Keratinocyte (primary cell): Measurements from ENCODE around the gene JMJD1C. TPM values are rescaled to one million over a fixed set of nuclear protein-coding genes. Genes with fewer than 3 reads are reported as not detected.
"Not testable (repeated sequence)": the region's sequence is repeated elsewhere in the genome, so short reads cannot be mapped to it uniquely, and the experiment has no call there.

Experiments
- DNase-seq: peaks from one replicate; pipeline ENCODE4 v3.0.0-alpha.2; 2011; ENCODE audit warnings: low read depth, missing footprints, low spot score
- FAIRE-seq: peaks from 2 replicates; lab custom pipeline; 2011; peaks lifted over from hg19 to GRCh38; lab: Jason Lieb, UNC
- H2AFZ ChIP-seq: 2 replicates; pipeline ENCODE4 v1.6.0; 2012; ENCODE audit warnings: low read length, control low read depth, inconsistent platforms; ENCODE audit not compliant: control insufficient read depth
- H3K27ac ChIP-seq: 2 replicates; pipeline ENCODE4 v1.5.1; 2011; ENCODE audit warnings: low read length; ENCODE audit not compliant: control insufficient read depth, insufficient read depth
- H3K27me3 ChIP-seq: 3 replicates; pipeline ENCODE4 v1.6.0; 2011; ENCODE audit warnings: low read length; ENCODE audit not compliant: control insufficient read depth, insufficient read depth; ENCODE audit errors: extremely low read depth
- H3K36me3 ChIP-seq, 2 experiments: 2 replicates in 1 of 2; 3 replicates in 1 of 2; pipeline ENCODE4 v1.5.1; 2011; ENCODE audit warnings: low read length in 2 of 2, mild to moderate bottlenecking in 1 of 2; ENCODE audit not compliant: control insufficient read depth in 2 of 2, insufficient read depth in 2 of 2; ENCODE audit errors: extremely low read depth in 1 of 2
- H3K4me1 ChIP-seq: 3 replicates; pipeline ENCODE4 v1.5.1; 2011; ENCODE audit warnings: low read length; ENCODE audit not compliant: control insufficient read depth, insufficient read depth; ENCODE audit errors: extremely low read depth
- H3K4me2 ChIP-seq: 3 replicates; pipeline ENCODE4 v1.6.0; 2011; ENCODE audit warnings: low read depth, low read length; ENCODE audit not compliant: control insufficient read depth, insufficient read depth; ENCODE audit errors: extremely low read depth
- H3K4me3 ChIP-seq, 3 experiments: fragments of 200-600 bp in 1 of 3; sonication (generic) in 1 of 3; 2 replicates in 2 of 3; 3 replicates in 1 of 3; pipeline ENCODE4 v1.5.1; 2011 to 2016; ENCODE audit warnings: low read length in 3 of 3, mild to moderate bottlenecking in 3 of 3, control low read depth in 2 of 3, inconsistent platforms in 1 of 3, low read depth in 1 of 3, mixed read lengths in 1 of 3, mixed run types in 1 of 3, moderate library complexity in 1 of 3; ENCODE audit not compliant: control insufficient read depth in 2 of 3, insufficient read depth in 2 of 3; ENCODE audit errors: extremely low read depth in 1 of 3
- H3K79me2 ChIP-seq: 2 replicates; pipeline ENCODE4 v1.6.0; 2012; ENCODE audit warnings: low read length; ENCODE audit not compliant: control insufficient read depth, insufficient read depth
- H3K9ac ChIP-seq: 3 replicates; pipeline ENCODE4 v1.6.0; 2011; ENCODE audit warnings: low read length; ENCODE audit not compliant: control insufficient read depth, insufficient read depth; ENCODE audit errors: extremely low read depth
- H3K9me1 ChIP-seq: 3 replicates; pipeline ENCODE4 v1.6.0; 2011; ENCODE audit warnings: low read length; ENCODE audit not compliant: control insufficient read depth, insufficient read depth; ENCODE audit errors: extremely low read depth
- H3K9me3 ChIP-seq: 2 replicates; pipeline ENCODE4 v1.5.1; 2012; ENCODE audit warnings: low read depth, low read length; ENCODE audit not compliant: control insufficient read depth
- H4K20me1 ChIP-seq: 3 replicates; pipeline ENCODE4 v1.6.0; 2011; ENCODE audit warnings: low read length; ENCODE audit not compliant: control insufficient read depth, insufficient read depth; ENCODE audit errors: extremely low read depth
- EZH2 ChIP-seq: IDR thresholded peaks from one replicate; pipeline ENCODE4 v1.6.1; 2012; ENCODE audit warnings: inconsistent platforms, mild to moderate bottlenecking, low read length, moderate library complexity
- dilution Hi-C: fragments of 300-500 bp; cut with MboI; formaldehyde crosslinking; loops from one replicate; pipeline ENCODE4 v1.7.0; 2020; ENCODE audit warnings: low sequenced_read_pairs; ENCODE audit not compliant: extremely low pct_ligation_motif_present
- polyA plus RNA-seq, 5 experiments: library from polyadenylated mRNA; depleted of rRNA in 3 of 5; stranded (reverse) in 3 of 5; stranded (forward) in 1 of 5; unstranded in 1 of 5; fragments of >200 nt; gene quantifications; 1 replicate in 1 of 5; 2 replicates in 3 of 5; 3 replicates in 1 of 5; pipeline versions ENCODE4 v1.2.1 to v1.2.3, GENCODE V29; 2011 to 2012; ENCODE audit warnings: missing spikeins in 2 of 5, low read depth in 1 of 5, low replicate concordance in 1 of 5
- TF ChIP-seq, protein P1 (sequence below), 3 experiments: IDR thresholded peaks in 1 of 3; conservative IDR thresholded peaks in 1 of 3; optimal IDR thresholded peaks in 1 of 3; 2 replicates in 2 of 3; 3 replicates in 1 of 3; pipeline versions ENCODE3 to v1.5.1; 2011; ENCODE audit warnings: low read length in 3 of 3, mild to moderate bottlenecking in 3 of 3, moderate library complexity in 2 of 3, control low read depth in 1 of 3, inconsistent platforms in 1 of 3; ENCODE audit not compliant: insufficient read depth in 2 of 3; ENCODE audit errors: extremely low read depth in 1 of 3

JMJD1C gene
- polyA plus RNA-seq, 1 donor (not counting 4 experiments of a cell fraction or from before 2014, with no cell fraction given), result 38.2 TPM

DNA sequence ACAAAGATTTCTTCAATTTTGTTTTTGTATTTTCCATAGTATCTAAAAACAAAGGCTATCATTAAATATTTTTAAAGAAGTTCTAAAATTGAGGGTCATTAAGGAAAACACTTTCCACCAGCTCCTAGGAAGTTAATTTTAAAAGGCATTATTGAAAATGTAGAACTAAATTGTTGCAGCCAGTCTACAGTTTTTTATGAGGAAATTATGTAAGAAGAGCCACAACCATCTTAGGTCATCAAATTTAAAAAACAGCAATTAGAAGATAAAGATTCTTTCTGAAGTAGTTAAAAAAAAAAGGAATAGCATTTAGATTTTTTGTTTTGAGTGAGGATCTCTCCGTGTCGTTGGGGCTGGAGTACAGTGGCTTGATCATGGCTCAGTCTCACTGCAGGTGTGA lies 171.0 kb downstream of the JMJD1C start:
- TF ChIP-seq EZH2, result no peak
- TF ChIP-seq, protein P1, sequence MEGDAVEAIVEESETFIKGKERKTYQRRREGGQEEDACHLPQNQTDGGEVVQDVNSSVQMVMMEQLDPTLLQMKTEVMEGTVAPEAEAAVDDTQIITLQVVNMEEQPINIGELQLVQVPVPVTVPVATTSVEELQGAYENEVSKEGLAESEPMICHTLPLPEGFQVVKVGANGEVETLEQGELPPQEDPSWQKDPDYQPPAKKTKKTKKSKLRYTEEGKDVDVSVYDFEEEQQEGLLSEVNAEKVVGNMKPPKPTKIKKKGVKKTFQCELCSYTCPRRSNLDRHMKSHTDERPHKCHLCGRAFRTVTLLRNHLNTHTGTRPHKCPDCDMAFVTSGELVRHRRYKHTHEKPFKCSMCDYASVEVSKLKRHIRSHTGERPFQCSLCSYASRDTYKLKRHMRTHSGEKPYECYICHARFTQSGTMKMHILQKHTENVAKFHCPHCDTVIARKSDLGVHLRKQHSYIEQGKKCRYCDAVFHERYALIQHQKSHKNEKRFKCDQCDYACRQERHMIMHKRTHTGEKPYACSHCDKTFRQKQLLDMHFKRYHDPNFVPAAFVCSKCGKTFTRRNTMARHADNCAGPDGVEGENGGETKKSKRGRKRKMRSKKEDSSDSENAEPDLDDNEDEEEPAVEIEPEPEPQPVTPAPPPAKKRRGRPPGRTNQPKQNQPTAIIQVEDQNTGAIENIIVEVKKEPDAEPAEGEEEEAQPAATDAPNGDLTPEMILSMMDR (optimal IDR thresholded peaks at IDR 0.05 in 1 of 3, IDR thresholded peaks at IDR 0.05 in 1 of 3, conservative IDR thresholded peaks at IDR 0.05 in 1 of 3; ENCODE audit: extremely low read depth in 1 of 3, insufficient read depth in 2 of 3, low read length in 3 of 3), result no peak
- no peaks in the 10 kb centered on the region for H3K4me1 ChIP-seq
- H3K9me1 ChIP-seq, result no peaks in the 10 kb centered on the region
- no peak overlapping the region for H3K27ac ChIP-seq
- no peaks in the 10 kb centered on the region for H4K20me1 ChIP-seq
- dilution Hi-C loops, result no loop called here
- no peak overlapping the region for H3K4me3 ChIP-seq
- H3K9me3 ChIP-seq, result no peaks in the 10 kb centered on the region
- H2AFZ ChIP-seq, result no peak overlapping the region
- H3K4me2 ChIP-seq, result no peak overlapping the region
- no peaks in the 10 kb centered on the region for H3K36me3 ChIP-seq
- DNase-seq (no peak), FAIRE-seq (no peak)
- H3K79me2 ChIP-seq, result peaks cover 17% of the 10 kb centered on the region
- no peaks in the 10 kb centered on the region for H3K27me3 ChIP-seq
- H3K9ac ChIP-seq, result no peak overlapping the region

GRCh38 chr10:63292847-63293246 lies 172.9 kb downstream of the JMJD1C start:
- H3K9me1 ChIP-seq, H3K9ac ChIP-seq, H2AFZ ChIP-seq, FAIRE-seq, H3K36me3 ChIP-seq, H3K4me1 ChIP-seq, H3K27me3 ChIP-seq, H3K4me2 ChIP-seq, H3K4me3 ChIP-seq, dilution Hi-C loops, DNase-seq, H4K20me1 ChIP-seq, H3K27ac ChIP-seq, H3K9me3 ChIP-seq: not testable (repeated sequence)
- peaks cover 12% of the 10 kb centered on the region for H3K79me2 ChIP-seq

GRCh38 chr10:63288170-63288569 lies 177.6 kb downstream of the JMJD1C start:
- dilution Hi-C loops, result no loop called here
- Histone ChIP-seq H3K27ac (no peak overlapping the region), H3K79me2 (peaks cover 16% of the 10 kb centered on the region), H3K36me3 (no peaks in the 10 kb centered on the region), H2AFZ (no peak overlapping the region), H3K4me1 (no peaks in the 10 kb centered on the region), H4K20me1 (no peaks in the 10 kb centered on the region), H3K9ac (no peak overlapping the region), H3K4me3 (no peak overlapping the region), H3K9me3 (no peaks in the 10 kb centered on the region), H3K9me1 (no peaks in the 10 kb centered on the region), H3K4me2 (no peak overlapping the region), H3K27me3 (no peaks in the 10 kb centered on the region)
- TF ChIP-seq, protein P1 (optimal IDR thresholded peaks at IDR 0.05 in 1 of 3, IDR thresholded peaks at IDR 0.05 in 1 of 3, conservative IDR thresholded peaks at IDR 0.05 in 1 of 3; ENCODE audit: extremely low read depth in 1 of 3, insufficient read depth in 2 of 3, low read length in 3 of 3), result no peak
- no peak for TF ChIP-seq EZH2
- FAIRE-seq (no peak), DNase-seq (no peak)
